ENCODE measurements around the gene CPVL.

DNA sequence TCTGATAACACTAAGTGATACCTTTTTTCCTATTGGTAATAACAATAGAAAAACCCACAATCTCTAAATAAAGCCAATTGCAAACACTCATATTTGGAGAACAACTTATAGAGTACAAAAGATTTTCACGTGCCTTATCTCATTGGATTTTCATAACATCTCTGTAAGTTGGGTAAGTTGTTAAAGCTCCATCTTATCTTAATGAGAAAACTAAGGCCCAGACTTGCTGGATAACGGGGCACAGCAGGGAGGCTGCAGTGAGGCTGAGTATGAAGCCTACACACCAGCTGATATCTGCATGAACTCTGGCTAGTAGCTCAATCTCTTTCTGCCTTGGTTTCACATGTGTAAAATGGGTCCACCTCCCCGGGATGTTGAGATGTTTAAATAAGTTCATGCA is 26.8 kb downstream of the CPVL start:
- TF ChIP-seq, protein P1, sequence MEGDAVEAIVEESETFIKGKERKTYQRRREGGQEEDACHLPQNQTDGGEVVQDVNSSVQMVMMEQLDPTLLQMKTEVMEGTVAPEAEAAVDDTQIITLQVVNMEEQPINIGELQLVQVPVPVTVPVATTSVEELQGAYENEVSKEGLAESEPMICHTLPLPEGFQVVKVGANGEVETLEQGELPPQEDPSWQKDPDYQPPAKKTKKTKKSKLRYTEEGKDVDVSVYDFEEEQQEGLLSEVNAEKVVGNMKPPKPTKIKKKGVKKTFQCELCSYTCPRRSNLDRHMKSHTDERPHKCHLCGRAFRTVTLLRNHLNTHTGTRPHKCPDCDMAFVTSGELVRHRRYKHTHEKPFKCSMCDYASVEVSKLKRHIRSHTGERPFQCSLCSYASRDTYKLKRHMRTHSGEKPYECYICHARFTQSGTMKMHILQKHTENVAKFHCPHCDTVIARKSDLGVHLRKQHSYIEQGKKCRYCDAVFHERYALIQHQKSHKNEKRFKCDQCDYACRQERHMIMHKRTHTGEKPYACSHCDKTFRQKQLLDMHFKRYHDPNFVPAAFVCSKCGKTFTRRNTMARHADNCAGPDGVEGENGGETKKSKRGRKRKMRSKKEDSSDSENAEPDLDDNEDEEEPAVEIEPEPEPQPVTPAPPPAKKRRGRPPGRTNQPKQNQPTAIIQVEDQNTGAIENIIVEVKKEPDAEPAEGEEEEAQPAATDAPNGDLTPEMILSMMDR (IDR thresholded peaks at IDR 0.05): no peak
- no peak for TF ChIP-seq POLR2A (IDR thresholded peaks at IDR 0.05)
